Inflammatory macrophage treated with lipopolysaccharide for 4 hours (primary cell): Measurements from ENCODE around the gene LRRC57.
A peak's percentile ranks its signal among the peaks of the same experiment; 100 is the strongest.

Source experiments
- DNase-seq: peaks from one replicate; pipeline ENCODE4 v3.0.0-alpha.2; 2020

LRRC57 gene

GRCh38 chr15:42490671-42491538 is 57.7 kb downstream of the LRRC57 start, which contains the start of gene ZNF106:
TSS of gene ZNF106 (minus strand) at chr15:42491141. CDS start at chr15:42472289, 18,852 bp downstream.
- DNase-seq, result peak; percentile 92

DNA sequence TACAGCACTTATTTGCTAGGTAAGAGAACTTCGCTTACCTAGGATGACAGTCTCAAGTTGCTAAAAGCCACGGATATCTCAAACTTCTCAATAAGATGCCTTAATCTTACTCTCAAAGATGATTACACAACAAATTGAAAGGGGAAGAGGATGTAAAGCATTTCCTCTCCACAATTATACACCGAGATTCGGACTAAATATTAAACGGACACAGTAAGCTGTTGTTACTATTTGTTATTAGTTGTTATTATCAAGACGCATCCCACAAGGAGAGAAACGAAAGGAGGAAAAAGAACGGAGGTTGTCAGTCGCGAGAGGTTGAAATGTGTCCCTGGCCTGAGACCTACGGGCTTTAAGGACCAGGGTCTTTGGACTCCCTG is 58.3 kb downstream of the LRRC57 start:
- DNase-seq, result peak; percentile 62
